Smooth muscle cell (in vitro differentiated cells): Measurements from ENCODE around the gene CCDC88C. TPM values are rescaled to one million over a fixed set of nuclear protein-coding genes. Genes with fewer than 3 reads are reported as not detected.

Source experiments
- DNase-seq: peaks from one replicate; lab custom pipeline; 2025; ENCODE audit not compliant: unreplicated experiment; lab: John Stamatoyannopoulos, UW
- H2AFZ ChIP-seq: fragments of 200-600 bp; sonication (generic); 2 replicates; pipeline ENCODE4 v1.6.0; 2016; ENCODE audit warnings: antibody characterized with exemption, low read depth, mild to moderate bottlenecking
- H3F3A ChIP-seq: fragments of 200-600 bp; sonication (generic); 2 replicates; pipeline ENCODE4 v1.6.0; 2017; ENCODE audit warnings: antibody characterized with exemption, low read depth
- H3K27ac ChIP-seq: fragments of 200-600 bp; sonication (generic); 2 replicates; pipeline ENCODE4 v1.5.1; 2016; ENCODE audit warnings: low read depth, mild to moderate bottlenecking
- H3K27me3 ChIP-seq: fragments of 200-600 bp; sonication (generic); 2 replicates; pipeline ENCODE4 v1.6.1; 2016; ENCODE audit warnings: low read depth, mild to moderate bottlenecking
- H3K36me3 ChIP-seq: fragments of 200-600 bp; sonication (generic); 2 replicates; pipeline ENCODE4 v1.5.1; 2016; ENCODE audit warnings: low read depth
- H3K4me1 ChIP-seq: fragments of 200-600 bp; sonication (generic); 2 replicates; pipeline ENCODE4 v1.5.1; 2016; ENCODE audit warnings: low read depth
- H3K4me2 ChIP-seq: fragments of 200-600 bp; sonication (generic); 2 replicates; pipeline ENCODE4 v1.6.0; 2016; ENCODE audit warnings: mild to moderate bottlenecking
- H3K4me3 ChIP-seq: fragments of 200-600 bp; sonication (generic); 2 replicates; pipeline ENCODE4 v1.5.1; 2016; ENCODE audit warnings: mild to moderate bottlenecking
- H3K79me2 ChIP-seq: fragments of 200-600 bp; sonication (generic); 2 replicates; pipeline ENCODE4 v1.6.0; 2016; ENCODE audit warnings: low read depth, mild to moderate bottlenecking
- H3K9ac ChIP-seq: fragments of 200-600 bp; sonication (generic); 2 replicates; pipeline ENCODE4 v1.6.0; 2016; ENCODE audit warnings: low read depth
- H3K9me3 ChIP-seq: fragments of 200-600 bp; sonication (generic); replicated peaks from 2 replicates; pipeline ENCODE4 v1.5.1; 2016; ENCODE audit warnings: low read depth
- H4K20me1 ChIP-seq: fragments of 200-600 bp; sonication (generic); 2 replicates; pipeline ENCODE4 v1.6.0; 2016; ENCODE audit warnings: low read depth
- CTCF ChIP-seq: fragments of 200-600 bp; sonication (generic); IDR thresholded peaks from 2 replicates; pipeline ENCODE4 v1.5.1; 2017; ENCODE audit warnings: borderline replicate concordance, mild to moderate bottlenecking, antibody characterized with exemption; ENCODE audit not compliant: insufficient read depth, poor library complexity, severe bottlenecking
- WGBS: methylation state at CpG from one replicate; pipeline ENCODE4 v1.1.7; 2016; ENCODE audit warnings: low lambda C conversion rate; 5-methylcytosine and 5-hydroxymethylcytosine counted together
- polyA plus RNA-seq: library from polyadenylated mRNA; unstranded; fragments of >200 nt; fragmentation: Nextera tagmentation; extraction: Ambion mirVana; gene quantifications from 2 replicates; pipeline ENCODE4 v1.2.1, GENCODE V29; 2016
- total RNA-seq: library from RNA; depleted of rRNA; stranded (reverse); fragments of >200 nt; gene quantifications from 2 replicates; pipeline ENCODE4 v1.2.3, GENCODE V29; 2014

Gene CCDC88C
- total and polyA plus RNA-seq, 2 experiments from 2014 or later, result 1.1 TPM; not detected in 1

GRCh38 chr14:91414475-91414833 is 3.2 kb downstream of the CCDC88C start:
- H3F3A ChIP-seq, result peaks cover 5% of the 10 kb centered on the region
- H3K9me3 ChIP-seq, result no peaks in the 10 kb centered on the region
- TF ChIP-seq CTCF, result no peak
- DNase-seq, result no peak
- no peaks in the 10 kb centered on the region for H4K20me1 ChIP-seq
- H3K4me2 ChIP-seq, result no peak overlapping the region
- peaks cover 92% of the 10 kb centered on the region for H3K27me3 ChIP-seq
- no peak overlapping the region for H3K27ac ChIP-seq
- H3K4me3 ChIP-seq, result no peak overlapping the region
- no peaks in the 10 kb centered on the region for H3K79me2 ChIP-seq
- H3K4me1 ChIP-seq, result no peaks in the 10 kb centered on the region
- H2AFZ ChIP-seq, result no peak overlapping the region
- 96% methylated on average over 3 of the region's 3 CpGs for WGBS
- H3K36me3 ChIP-seq, result no peaks in the 10 kb centered on the region
- no peak overlapping the region for H3K9ac ChIP-seq

- Histone ChIP-seq H3K9ac (no peak overlapping the region), H3K4me1 (no peaks in the 10 kb centered on the region), H4K20me1 (no peaks in the 10 kb centered on the region), H3K27me3 (peaks cover 85% of the 10 kb centered on the region), H3K9me3 (no peaks in the 10 kb centered on the region), H3K36me3 (no peaks in the 10 kb centered on the region), H2AFZ (no peak overlapping the region), H3K4me3 (no peak overlapping the region), H3F3A (peaks cover 5% of the 10 kb centered on the region), H3K79me2 (no peaks in the 10 kb centered on the region), H3K27ac (no peak overlapping the region), H3K4me2 (no peak overlapping the region)
- no peak for TF ChIP-seq CTCF
- no peak for DNase-seq
- WGBS, result 69% methylated on average over 11 of the region's 11 CpGs
These were observed 3.8 kb downstream of the CCDC88C start for GRCh38 chr14:91413547-91414474.

GRCh38 chr14:91412939-91413338 is 4.7 kb downstream of the CCDC88C start:
- Histone ChIP-seq H3K4me2 (no peak overlapping the region), H2AFZ (no peak overlapping the region), H3K4me1 (no peaks in the 10 kb centered on the region), H3K27me3 (peaks cover 82% of the 10 kb centered on the region), H4K20me1 (no peaks in the 10 kb centered on the region), H3K9ac (no peak overlapping the region), H3K9me3 (no peaks in the 10 kb centered on the region), H3K79me2 (no peaks in the 10 kb centered on the region), H3F3A (peaks cover 5% of the 10 kb centered on the region), H3K4me3 (no peak overlapping the region), H3K27ac (no peak overlapping the region), H3K36me3 (no peaks in the 10 kb centered on the region)
- no peak for DNase-seq
- 95% methylated on average over 5 of the region's 5 CpGs for WGBS
- no peak for TF ChIP-seq CTCF
